GM12874 (cell line): ENCODE results near the gene ATXN1.

Source experiments
- TF ChIP-seq, protein P1 (sequence below): IDR thresholded peaks from 2 replicates; pipeline ENCODE4 v1.5.1; 2011; ENCODE audit warnings: low read depth, mild to moderate bottlenecking, control low read depth, low read length, moderate library complexity; ENCODE audit not compliant: insufficient read depth

The ATXN1 gene

DNA sequence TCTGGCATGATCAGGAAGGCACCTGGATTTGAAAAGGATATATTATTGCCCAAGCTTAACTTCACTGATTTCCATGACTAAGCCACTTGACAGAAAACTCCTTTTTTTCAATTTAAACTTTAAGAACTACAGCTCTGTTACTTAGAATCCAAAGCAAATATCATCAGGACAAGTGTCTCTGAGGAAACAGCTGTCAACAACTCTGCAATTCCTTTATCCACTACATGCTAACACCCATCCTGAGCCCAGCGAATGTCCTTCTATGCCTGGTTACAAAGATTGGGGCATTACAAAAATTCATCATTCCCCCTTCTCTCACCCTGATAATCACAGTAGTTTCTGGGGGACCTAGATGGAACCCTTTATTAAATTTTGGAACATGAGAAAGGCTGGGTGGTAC lies 386.1 kb downstream of the ATXN1 start:
- TF ChIP-seq, protein P1, sequence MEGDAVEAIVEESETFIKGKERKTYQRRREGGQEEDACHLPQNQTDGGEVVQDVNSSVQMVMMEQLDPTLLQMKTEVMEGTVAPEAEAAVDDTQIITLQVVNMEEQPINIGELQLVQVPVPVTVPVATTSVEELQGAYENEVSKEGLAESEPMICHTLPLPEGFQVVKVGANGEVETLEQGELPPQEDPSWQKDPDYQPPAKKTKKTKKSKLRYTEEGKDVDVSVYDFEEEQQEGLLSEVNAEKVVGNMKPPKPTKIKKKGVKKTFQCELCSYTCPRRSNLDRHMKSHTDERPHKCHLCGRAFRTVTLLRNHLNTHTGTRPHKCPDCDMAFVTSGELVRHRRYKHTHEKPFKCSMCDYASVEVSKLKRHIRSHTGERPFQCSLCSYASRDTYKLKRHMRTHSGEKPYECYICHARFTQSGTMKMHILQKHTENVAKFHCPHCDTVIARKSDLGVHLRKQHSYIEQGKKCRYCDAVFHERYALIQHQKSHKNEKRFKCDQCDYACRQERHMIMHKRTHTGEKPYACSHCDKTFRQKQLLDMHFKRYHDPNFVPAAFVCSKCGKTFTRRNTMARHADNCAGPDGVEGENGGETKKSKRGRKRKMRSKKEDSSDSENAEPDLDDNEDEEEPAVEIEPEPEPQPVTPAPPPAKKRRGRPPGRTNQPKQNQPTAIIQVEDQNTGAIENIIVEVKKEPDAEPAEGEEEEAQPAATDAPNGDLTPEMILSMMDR = no peak

DNA sequence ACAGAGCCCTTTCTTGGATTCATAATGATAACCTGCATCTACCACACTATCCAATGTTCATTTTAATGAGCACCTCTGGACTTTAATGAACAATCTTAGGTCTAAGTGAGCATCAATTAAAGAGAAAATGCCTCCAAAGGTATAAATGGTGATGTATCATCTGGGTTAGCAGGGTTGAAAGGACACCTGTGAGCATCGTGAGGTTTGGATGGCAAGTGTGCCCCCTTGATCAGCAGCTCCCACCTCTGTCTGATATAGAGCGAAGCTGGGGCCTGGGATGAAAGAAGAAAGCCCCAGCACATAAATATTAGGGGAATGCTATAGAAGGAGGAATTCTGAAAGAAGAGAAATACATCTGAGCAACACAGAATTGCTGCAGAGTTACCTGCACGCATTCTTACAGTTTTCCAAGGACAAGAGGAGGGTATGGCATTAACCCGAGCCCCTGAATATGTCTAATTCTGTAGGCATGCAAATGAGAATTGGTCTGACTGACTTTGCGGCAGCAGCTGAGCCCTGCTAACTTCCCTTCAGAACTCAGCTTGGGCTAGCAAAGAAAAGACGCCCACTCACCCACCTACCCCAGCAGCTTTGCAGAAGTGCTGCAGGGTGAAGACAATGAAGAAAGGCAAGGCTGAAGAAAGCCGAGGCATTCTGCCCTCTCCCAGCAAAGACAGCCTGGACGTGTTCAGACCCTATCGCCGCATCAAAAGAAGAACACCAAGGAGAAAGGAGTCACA lies 386.6 kb downstream of the ATXN1 start:
- TF ChIP-seq, protein P1 = no peak

DNA sequence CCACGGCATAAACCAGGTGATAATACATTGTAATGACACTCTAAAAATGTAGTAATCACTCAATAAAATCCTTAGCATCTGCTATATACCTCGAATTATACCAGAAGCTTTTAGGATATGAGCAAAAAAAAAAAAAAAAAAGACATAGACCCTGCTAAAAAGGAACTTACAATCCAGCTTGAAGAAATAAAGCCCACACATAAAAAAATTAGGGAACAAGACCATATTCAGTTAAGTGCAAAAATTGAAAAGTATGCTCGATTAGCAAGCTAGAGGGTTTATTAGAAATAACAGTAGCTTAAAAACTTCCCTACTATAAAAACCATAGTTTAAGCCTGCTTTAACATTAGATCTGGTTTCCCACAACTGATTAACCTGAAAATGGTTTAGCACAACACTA lies 387.2 kb downstream of the ATXN1 start:
- TF ChIP-seq, protein P1 = no peak

DNA sequence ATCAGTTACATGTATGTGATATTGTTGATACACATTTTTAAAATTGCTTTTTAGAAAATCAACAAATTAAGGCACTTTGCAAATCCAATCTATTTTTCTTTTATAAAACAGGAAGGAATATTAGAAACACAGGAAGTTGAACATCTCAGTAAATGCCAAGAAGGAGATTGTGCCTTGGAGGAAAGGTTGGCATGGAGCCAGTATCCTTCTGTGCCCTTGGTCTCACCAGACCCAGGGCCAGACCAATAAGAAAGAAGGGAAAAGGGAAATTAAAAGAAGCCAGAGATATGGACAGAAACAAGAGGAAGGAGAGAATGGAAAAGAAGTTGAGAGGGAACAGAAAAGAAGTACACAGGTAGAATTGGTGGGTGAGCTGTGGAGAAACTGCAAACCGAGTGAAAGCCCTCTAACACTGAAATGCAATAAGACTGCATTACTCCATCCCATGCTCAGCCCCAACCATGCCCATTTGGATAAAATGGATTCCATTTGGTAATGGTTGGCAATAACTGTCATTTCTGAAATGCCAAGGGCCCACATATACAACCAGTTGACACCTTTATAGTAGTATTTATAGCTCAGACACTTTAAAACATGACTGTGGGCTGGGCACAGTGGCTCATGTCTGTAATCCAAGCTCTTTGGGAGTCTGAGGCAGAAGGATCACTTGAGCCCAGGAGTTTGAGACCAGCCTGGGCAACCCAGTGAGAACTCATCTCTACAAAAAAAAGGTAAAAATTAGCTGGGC lies 389.1 kb downstream of the ATXN1 start:
- TF ChIP-seq, protein P1 = no peak

DNA sequence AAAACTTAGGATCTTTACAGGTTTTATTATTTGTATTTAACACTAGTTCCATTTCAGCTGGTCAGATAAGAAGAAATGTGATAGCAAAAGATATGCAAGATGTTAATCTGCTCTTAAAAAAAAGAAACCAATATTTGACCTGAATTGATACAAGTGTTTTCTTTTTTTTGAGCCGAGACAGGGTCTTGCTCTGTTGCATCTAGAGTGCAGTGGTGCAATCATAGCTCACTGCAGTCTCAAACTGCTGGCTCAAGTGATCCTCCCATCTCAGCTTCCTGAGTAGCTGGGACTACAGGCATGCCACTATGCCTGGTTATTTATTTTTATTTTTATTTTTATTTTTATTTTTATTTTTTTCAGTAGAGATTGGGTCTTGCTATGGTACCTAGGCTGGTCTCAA lies 389.9 kb downstream of the ATXN1 start:
- TF ChIP-seq, protein P1 = no peak

DNA sequence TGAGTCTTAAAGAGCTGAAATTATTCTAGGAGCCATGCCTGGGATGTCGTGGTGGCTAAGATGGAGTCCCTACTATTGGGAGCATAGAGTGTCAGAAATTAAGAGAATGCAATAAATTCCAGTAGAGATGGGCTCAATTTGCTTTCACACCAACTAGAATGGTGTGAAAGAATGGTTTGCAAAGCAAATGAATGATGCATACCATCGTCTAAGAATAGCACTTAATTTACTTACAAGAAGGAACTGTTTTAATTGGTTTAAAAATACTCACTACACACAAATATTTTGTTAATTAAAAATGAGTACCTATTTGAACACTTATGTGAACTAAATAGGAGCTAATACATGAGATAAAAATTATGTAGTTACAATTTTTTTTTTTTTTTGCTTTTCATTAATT lies 390.3 kb downstream of the ATXN1 start:
- TF ChIP-seq, protein P1 = no peak

DNA sequence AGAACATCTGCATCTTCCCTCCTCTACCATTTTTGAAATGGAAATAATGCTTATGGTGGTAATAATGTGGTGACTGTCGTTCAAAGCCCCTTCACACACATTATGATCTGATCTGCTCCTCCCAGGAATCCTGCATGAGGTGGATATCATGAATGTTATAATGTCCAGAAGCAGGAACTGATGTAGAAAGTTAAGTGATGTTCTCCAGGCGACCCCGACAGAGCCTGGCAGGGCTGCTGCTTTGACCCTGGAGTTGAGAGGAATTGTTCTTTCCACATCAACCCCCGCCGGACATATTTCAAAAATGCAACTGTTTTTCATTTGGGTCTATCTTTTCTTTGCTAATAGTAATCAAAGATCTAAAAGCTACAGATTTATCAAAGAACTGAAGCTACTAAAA lies 391.3 kb downstream of the ATXN1 start:
- TF ChIP-seq, protein P1 = no peak
